Measurements from ENCODE around the gene CST3. TPM values are rescaled to one million over a fixed set of nuclear protein-coding genes. Genes with fewer than 3 reads are reported as not detected.

Gene CST3
- total RNA-seq, 1 donor from 2014 or later, result 727 TPM

- Histone ChIP-seq H3K36me3 (no peaks in the 10 kb centered on the region), H3K27ac (no peak overlapping the region), H3K4me1 (no peaks in the 10 kb centered on the region), H3K27me3 (ENCODE audit: low read depth) (no peaks in the 10 kb centered on the region), H3K4me3 (no peak overlapping the region), H3K9me3 (no peaks in the 10 kb centered on the region)
- intact Hi-C loops (cut with DNase I), result no loop called here
- DNase-seq, result no peak
- ATAC-seq, result no peak
- TF ChIP-seq CTCF (IDR thresholded peaks at IDR 0.05), result no peak
These were observed 35.1 kb downstream of the CST3 start for GRCh38 chr20:23602699-23603098.

- H3K27me3 ChIP-seq (ENCODE audit: low read depth), result no peaks in the 10 kb centered on the region
- TF ChIP-seq CTCF (IDR thresholded peaks at IDR 0.05), result no peak
- H3K9me3 ChIP-seq, result no peaks in the 10 kb centered on the region
- no peak overlapping the region for H3K4me3 ChIP-seq
- ATAC-seq (no peak), DNase-seq (no peak)
- H3K4me1 ChIP-seq, result no peaks in the 10 kb centered on the region
- H3K36me3 ChIP-seq, result no peaks in the 10 kb centered on the region
- intact Hi-C loops (cut with DNase I), result no loop called here
- H3K27ac ChIP-seq, result no peak overlapping the region
These were observed 35.5 kb downstream of the CST3 start for GRCh38 chr20:23602241-23602640.

GRCh38 chr20:23601715-23602114 is 36.0 kb downstream of the CST3 start:
- ATAC-seq (no peak), DNase-seq (no peak)
- H3K4me1 ChIP-seq, result no peaks in the 10 kb centered on the region
- H3K27ac ChIP-seq, result no peak overlapping the region
- H3K9me3 ChIP-seq, result no peaks in the 10 kb centered on the region
- no peak for TF ChIP-seq CTCF (IDR thresholded peaks at IDR 0.05)
- H3K36me3 ChIP-seq, result no peaks in the 10 kb centered on the region
- no peaks in the 10 kb centered on the region for H3K27me3 ChIP-seq (ENCODE audit: low read depth)
- intact Hi-C loops (cut with DNase I), result no loop called here
- H3K4me3 ChIP-seq, result no peak overlapping the region

- no peak for TF ChIP-seq CTCF (IDR thresholded peaks at IDR 0.05)
- intact Hi-C loops (cut with DNase I), result no loop called here
These were observed 39.3 kb downstream of the CST3 start for GRCh38 chr20:23598481-23598880.

GRCh38 chr20:23596579-23597250 is 41.0 kb downstream of the CST3 start:
- Histone ChIP-seq H3K27ac (no peak overlapping the region), H3K36me3 (no peaks in the 10 kb centered on the region), H3K27me3 (ENCODE audit: low read depth) (no peaks in the 10 kb centered on the region), H3K4me3 (no peak overlapping the region), H3K4me1 (no peaks in the 10 kb centered on the region), H3K9me3 (no peaks in the 10 kb centered on the region)
- no peak for TF ChIP-seq CTCF (IDR thresholded peaks at IDR 0.05)
- intact Hi-C loops (cut with DNase I), result no loop called here
- ATAC-seq (no peak), DNase-seq (no peak)

More at GRCh38 chr20:23598481-23598880, 39.3 kb downstream of the CST3 start:
- Histone ChIP-seq H3K27ac (no peak overlapping the region), H3K4me1 (no peaks in the 10 kb centered on the region), H3K27me3 (ENCODE audit: low read depth) (no peaks in the 10 kb centered on the region), H3K9me3 (no peaks in the 10 kb centered on the region), H3K36me3 (no peaks in the 10 kb centered on the region), H3K4me3 (no peak overlapping the region)
- ATAC-seq (no peak), DNase-seq (no peak)
